Glomerular endothelial cell (primary cell): ENCODE data around the gene GAK. TPM values are rescaled to one million over a fixed set of nuclear protein-coding genes. Genes with fewer than 3 reads are reported as not detected.
"Not testable (repeated sequence)": the region's sequence is repeated elsewhere in the genome, so short reads cannot be mapped to it uniquely, and the experiment has no call there.

Experiments used
- DNase-seq: peaks from one replicate; pipeline ENCODE4 v3.0.0-alpha.2; 2011; ENCODE audit warnings: low read depth, low spot score; ENCODE audit errors: extremely low read depth
- total RNA-seq: library from RNA; depleted of rRNA; stranded (reverse); fragments of >200 nt; gene quantifications from 2 replicates; pipeline ENCODE4 v1.2.3, GENCODE V29; 2015

The GAK gene
- total RNA-seq, 1 donor from 2014 or later = 176 TPM

- DNase-seq = no peak
These were observed 108.8 kb downstream of the GAK start for GRCh38 chr4:823176-823760.

- no peak for DNase-seq
These were observed 109.5 kb downstream of the GAK start for GRCh38 chr4:822361-823175.

- no peak for DNase-seq
These were observed 110.5 kb downstream of the GAK start for GRCh38 chr4:821631-822030.

- DNase-seq = no peak
These were observed 110.9 kb downstream of the GAK start for GRCh38 chr4:821181-821591.

- no peak for DNase-seq
These were observed 111.6 kb downstream of the GAK start for GRCh38 chr4:820230-821172.

- DNase-seq = no peak
These were observed 112.5 kb downstream of the GAK start for GRCh38 chr4:819401-820229.

GRCh38 chr4:818106-818921 lies 113.8 kb downstream of the GAK start:
- DNase-seq = no peak

- DNase-seq = no peak
These were observed 116.5 kb downstream of the GAK start for GRCh38 chr4:815464-816146.

- no peak for DNase-seq
These were observed 117.7 kb downstream of the GAK start for GRCh38 chr4:814312-814850.

GRCh38 chr4:813900-814299 lies 118.2 kb downstream of the GAK start:
- no peak for DNase-seq

- DNase-seq = no peak
These were observed 123.1 kb downstream of the GAK start for GRCh38 chr4:808860-809570.

GRCh38 chr4:807792-808191 lies 124.3 kb downstream of the GAK start:
- DNase-seq = no peak

GRCh38 chr4:806979-807378 lies 125.1 kb downstream of the GAK start:
- DNase-seq = not testable (repeated sequence)

GRCh38 chr4:804804-805203 lies 127.3 kb downstream of the GAK start:
- no peak for DNase-seq

- no peak for DNase-seq
These were observed 128.2 kb downstream of the GAK start for GRCh38 chr4:803884-804283.

GRCh38 chr4:801436-802124 lies 130.5 kb downstream of the GAK start:
- no peak for DNase-seq
